IMR-90 (cell line): Measurements from ENCODE around the gene SWI5. TPM values are rescaled to one million over a fixed set of nuclear protein-coding genes. Genes with fewer than 3 reads are reported as not detected.

Experiments
- ATAC-seq: fragments of 200-7000 bp; cut with Tn5 transposase; 2 replicates; pipeline ENCODE4 v1.9.1; 2020; ENCODE audit warnings: low read depth, mild to moderate bottlenecking, moderate library complexity
- BruUV-seq: library from RNA; stranded (reverse); fragments of 400-500 nt; replicated peaks from 2 replicates; lab custom pipeline; 2021; lab: Mats Ljungman, UMichigan
- CTCF ChIA-PET: fragments of 300-600 bp; formaldehyde crosslinking; extraction: SDS; loops from one replicate; lab custom pipeline; 2021; ENCODE audit warnings: antibody characterized with exemption; lab: Yijun Ruan, JAX
- POLR2A ChIA-PET: fragments of 300-600 bp; sonication (Branson Sonifier 250); formaldehyde crosslinking; loops from one replicate; lab custom pipeline; 2022; ENCODE audit warnings: antibody characterized with exemption; ENCODE audit not compliant: unreplicated experiment; lab: Charles Lee
- DNase-seq: peaks from one replicate; pipeline ENCODE4 v3.0.0; 2013
- H2AFZ ChIP-seq: replicated peaks from 2 replicates; pipeline ENCODE3; 2013; ENCODE audit warnings: low read length, mild to moderate bottlenecking; ENCODE audit not compliant: poor library complexity
- H2AK5ac ChIP-seq: 2 replicates; pipeline ENCODE4 v1.6.1; 2013; ENCODE audit warnings: low read depth, low read length, inconsistent platforms
- H2AK9ac ChIP-seq: replicated peaks from 2 replicates; pipeline ENCODE3; 2013; ENCODE audit warnings: mild to moderate bottlenecking, low read depth, low read length, moderate library complexity; ENCODE audit not compliant: poor library complexity
- H2BK120ac ChIP-seq: 2 replicates; pipeline ENCODE4 v1.6.1; 2013; ENCODE audit warnings: low read depth, low read length, inconsistent platforms
- H2BK15ac ChIP-seq: 3 replicates; pipeline ENCODE4 v1.6.1; 2013; ENCODE audit warnings: low read depth, low read length, inconsistent platforms
- H2BK20ac ChIP-seq: 2 replicates; pipeline ENCODE4 v1.6.1; 2013; ENCODE audit warnings: low read depth, mild to moderate bottlenecking, inconsistent platforms, low read length, moderate library complexity
- H2BK5ac ChIP-seq: 2 replicates; pipeline ENCODE4 v1.6.1; 2013; ENCODE audit warnings: mild to moderate bottlenecking, low read depth, low read length, inconsistent platforms; ENCODE audit not compliant: poor library complexity, severe bottlenecking
- H3K14ac ChIP-seq: replicated peaks from 2 replicates; pipeline ENCODE4 v1.6.1; 2013; ENCODE audit warnings: low read depth, low read length, inconsistent platforms
- H3K18ac ChIP-seq: 2 replicates; pipeline ENCODE4 v1.6.1; 2013; ENCODE audit warnings: low read depth, low read length, control low read depth
- H3K23ac ChIP-seq: 2 replicates; pipeline ENCODE4 v1.6.1; 2013; ENCODE audit warnings: low read depth, low read length, inconsistent platforms
- H3K27ac ChIP-seq: 2 replicates; pipeline ENCODE4 v1.5.1; 2013; ENCODE audit warnings: mild to moderate bottlenecking, control low read depth, low read length; ENCODE audit not compliant: insufficient read depth
- H3K27me3 ChIP-seq: 2 replicates; pipeline ENCODE4 v1.6.1; 2013; ENCODE audit warnings: low read length; ENCODE audit not compliant: control insufficient read depth, insufficient read depth
- H3K36me3 ChIP-seq: 2 replicates; pipeline ENCODE4 v1.6.1; 2013; ENCODE audit warnings: low read length, mixed read lengths; ENCODE audit not compliant: control insufficient read depth, insufficient read depth
- H3K4ac ChIP-seq: 2 replicates; pipeline ENCODE4 v1.6.1; 2013; ENCODE audit warnings: low read depth, low read length, inconsistent platforms
- H3K4me1 ChIP-seq: 2 replicates; pipeline ENCODE4 v1.6.1; 2013; ENCODE audit warnings: low read length, mixed read lengths; ENCODE audit not compliant: control insufficient read depth, insufficient read depth
- H3K4me2 ChIP-seq: 2 replicates; pipeline ENCODE4 v1.6.1; 2013; ENCODE audit warnings: low read depth, mild to moderate bottlenecking, control low read depth, low read length, moderate library complexity
- H3K4me3 ChIP-seq: 2 replicates; pipeline ENCODE4 v1.5.1; 2013; ENCODE audit warnings: low read depth, mild to moderate bottlenecking, control low read depth, low read length, moderate library complexity; ENCODE audit not compliant: insufficient read depth
- H3K56ac ChIP-seq: 2 replicates; pipeline ENCODE4 v1.6.1; 2013; ENCODE audit warnings: low read length, inconsistent platforms; ENCODE audit not compliant: insufficient read depth; ENCODE audit errors: extremely low read depth
- H3K79me1 ChIP-seq, 2 experiments: 2 replicates each; pipeline ENCODE4 v1.6.1; 2013; ENCODE audit warnings: low read length in 2 of 2, inconsistent platforms in 1 of 2, low read depth in 1 of 2
- H3K9ac ChIP-seq: 2 replicates; pipeline ENCODE4 v1.6.1; 2013; ENCODE audit warnings: low read depth, low read length, control low read depth
- H3K9me1 ChIP-seq: 2 replicates; pipeline ENCODE4 v1.6.1; 2013; ENCODE audit warnings: low read length, inconsistent platforms; ENCODE audit not compliant: insufficient read depth
- H3K9me3 ChIP-seq: 2 replicates; pipeline ENCODE4 v1.6.1; 2013; ENCODE audit warnings: low read length; ENCODE audit not compliant: control insufficient read depth, insufficient read depth
- H4K20me1 ChIP-seq: 2 replicates; pipeline ENCODE4 v1.6.1; 2013; ENCODE audit warnings: low read length, inconsistent platforms; ENCODE audit not compliant: insufficient read depth
- H4K5ac ChIP-seq: 2 replicates; pipeline ENCODE4 v1.6.1; 2013; ENCODE audit warnings: mild to moderate bottlenecking, low read depth, low read length, control low read depth
- H4K8ac ChIP-seq, 2 experiments: 2 replicates each; pipeline ENCODE4 v1.6.1; 2013; ENCODE audit warnings: low read depth in 2 of 2, low read length in 2 of 2, control low read depth in 1 of 2, inconsistent platforms in 1 of 2
- H4K91ac ChIP-seq: 2 replicates; pipeline ENCODE4 v1.6.1; 2013; ENCODE audit warnings: low read depth, low read length, inconsistent platforms; ENCODE audit not compliant: insufficient read depth
- CEBPB ChIP-seq: IDR thresholded peaks from 2 replicates; pipeline ENCODE4 v1.6.1; 2012; ENCODE audit warnings: low read depth, low read length, improper control_type of control experiment
- USF2 ChIP-seq: fragments of 150-350 bp; IDR thresholded peaks from 2 replicates; pipeline ENCODE4 v1.6.1; 2017; ENCODE audit warnings: mild to moderate bottlenecking, antibody characterized with exemption, low read length, low read depth
- WGBS, 2 experiments: methylation state at CpG; one replicate each; pipeline versions ENCODE4 v1.1.5 to v1.1.7; 2013; ENCODE audit warnings: missing lambda C conversion rate in 2 of 2; ENCODE audit not compliant: insufficient read length in 1 of 2; ENCODE audit errors: extremely low coverage in 2 of 2; 5-methylcytosine and 5-hydroxymethylcytosine counted together
- dilution Hi-C: fragments of 300-500 bp; cut with HindIII; formaldehyde crosslinking; loops from one replicate; pipeline ENCODE4 v1.14.3; 2018; ENCODE audit warnings: low sequenced_read_pairs; ENCODE audit not compliant: unreplicated experiment
- in situ Hi-C: fragments of 300-500 bp; cut with MboI; formaldehyde crosslinking; loops from 3 replicates; pipeline ENCODE4 v1.14.3; 2019; ENCODE audit warnings: low sequenced_read_pairs, inconsistent platforms, mixed read lengths
- intact Hi-C: fragments of 100-400 bp; cut with micrococcal nuclease; formaldehyde crosslinking; loops from 2 replicates; pipeline ENCODE4 v1.10.0; 2022
- polyA plus RNA-seq, 3 experiments: library from polyadenylated mRNA; depleted of rRNA; stranded (reverse); fragments of >200 nt; gene quantifications; 2 replicates each; pipeline ENCODE4 v1.2.3, GENCODE V29; 2012; ENCODE audit warnings: low replicate concordance in 1 of 3
- total RNA-seq: library from RNA; depleted of rRNA; stranded (reverse); fragments of >200 nt; gene quantifications from 2 replicates; pipeline ENCODE4 v1.2.3, GENCODE V29; 2012

The SWI5 gene
- total and polyA plus RNA-seq, 2 of the 4 experiments (the other 2 are of a cell fraction) = 38.9 to 93.5 TPM

- no peak overlapping the region for H4K91ac ChIP-seq
- H4K5ac ChIP-seq = no peak overlapping the region
- TF ChIP-seq CEBPB (peak; percentile 56), USF2 (no peak)
- WGBS, 2 experiments = no CpG with 5 or more reads among the region's 12 CpGs
- no peak overlapping the region for H2AFZ ChIP-seq
- no peak overlapping the region for H2AK9ac ChIP-seq
- peak overlapping the region; percentile 74 for H3K23ac ChIP-seq
- ATAC-seq (no peak), DNase-seq (no peak)
- peak overlapping the region; percentile 57; the same call in 1 of the 2 replicates for H3K4me3 ChIP-seq
- intact Hi-C loops = loop anchor here (2.0 kb wide), 1 partner anchor 29 kb away; no protein-coding TSS in a partner anchor
- H3K18ac ChIP-seq = no peak overlapping the region
- H2AK5ac ChIP-seq = peak overlapping the region; percentile 51; the same call in 1 of the 2 replicates
- H2BK20ac ChIP-seq = no peak overlapping the region
- H3K9me1 ChIP-seq = peaks cover 6% of the 10 kb centered on the region
- dilution Hi-C loops = no loop called here
- H2BK15ac ChIP-seq = no peak overlapping the region
- H3K27ac ChIP-seq = no peak overlapping the region
- no peaks in the 10 kb centered on the region for H3K27me3 ChIP-seq
- peaks cover 24% of the 10 kb centered on the region for H3K36me3 ChIP-seq
- no peak overlapping the region; a peak in 1 of 4 replicates for H4K8ac ChIP-seq
- no peaks in the 10 kb centered on the region for H3K9me3 ChIP-seq
- peak overlapping the region; percentile 80 for H3K4ac ChIP-seq
- peak overlapping the region; percentile 95 for H3K4me2 ChIP-seq
- H3K79me1 ChIP-seq = peaks cover 38 to 59% of the 10 kb centered on the region in 2 experiments
- ChIA-PET CTCF (interaction anchor here (0.6 kb wide), 1 partner anchor 62 kb away, joined by 4 read pairs; no protein-coding TSS in a partner anchor), POLR2A (no interaction called here)
- in situ Hi-C loops = no loop called here
- no peak overlapping the region for H3K14ac ChIP-seq
- 0 out of 2 replicates have a peak overlapping the region, but pooled peaks have one; percentile 70 for H3K9ac ChIP-seq
- 0 out of 2 replicates have a peak overlapping the region, but pooled peaks have one; percentile 8 for H3K56ac ChIP-seq
- H4K20me1 ChIP-seq = 0 out of 2 replicates have a peak, but pooled peaks cover 4% of the 10 kb centered on the region
- no TSS peak for BruUV-seq
- peak overlapping the region; percentile 57 for H2BK5ac ChIP-seq
- no peak overlapping the region for H2BK120ac ChIP-seq
- H3K4me1 ChIP-seq = peaks cover 5% of the 10 kb centered on the region
Measured at GRCh38 chr9:128323791-128324190, 47.7 kb downstream of the SWI5 start.
